Endothelial cell of umbilical vein (primary cell): ENCODE results near the gene TBC1D10B.
A peak's percentile ranks its signal among the peaks of the same experiment; 100 is the strongest.

Source experiments
- EZH2 ChIP-seq: IDR thresholded peaks from 2 replicates; pipeline ENCODE4 v1.6.1; 2012; ENCODE audit warnings: borderline replicate concordance, low read depth, mild to moderate bottlenecking, moderate library complexity, low read length, inconsistent platforms; ENCODE audit not compliant: severe bottlenecking
- POLR2A ChIP-seq: IDR thresholded peaks from 2 replicates; pipeline ENCODE4 v1.6.1; 2012; ENCODE audit warnings: low read depth, mild to moderate bottlenecking, control low read depth, low read length
- TF ChIP-seq, protein P1 (sequence below): IDR thresholded peaks from 2 replicates; pipeline ENCODE4 v1.6.1; 2011; ENCODE audit not compliant: insufficient read depth, insufficient read length

DNA sequence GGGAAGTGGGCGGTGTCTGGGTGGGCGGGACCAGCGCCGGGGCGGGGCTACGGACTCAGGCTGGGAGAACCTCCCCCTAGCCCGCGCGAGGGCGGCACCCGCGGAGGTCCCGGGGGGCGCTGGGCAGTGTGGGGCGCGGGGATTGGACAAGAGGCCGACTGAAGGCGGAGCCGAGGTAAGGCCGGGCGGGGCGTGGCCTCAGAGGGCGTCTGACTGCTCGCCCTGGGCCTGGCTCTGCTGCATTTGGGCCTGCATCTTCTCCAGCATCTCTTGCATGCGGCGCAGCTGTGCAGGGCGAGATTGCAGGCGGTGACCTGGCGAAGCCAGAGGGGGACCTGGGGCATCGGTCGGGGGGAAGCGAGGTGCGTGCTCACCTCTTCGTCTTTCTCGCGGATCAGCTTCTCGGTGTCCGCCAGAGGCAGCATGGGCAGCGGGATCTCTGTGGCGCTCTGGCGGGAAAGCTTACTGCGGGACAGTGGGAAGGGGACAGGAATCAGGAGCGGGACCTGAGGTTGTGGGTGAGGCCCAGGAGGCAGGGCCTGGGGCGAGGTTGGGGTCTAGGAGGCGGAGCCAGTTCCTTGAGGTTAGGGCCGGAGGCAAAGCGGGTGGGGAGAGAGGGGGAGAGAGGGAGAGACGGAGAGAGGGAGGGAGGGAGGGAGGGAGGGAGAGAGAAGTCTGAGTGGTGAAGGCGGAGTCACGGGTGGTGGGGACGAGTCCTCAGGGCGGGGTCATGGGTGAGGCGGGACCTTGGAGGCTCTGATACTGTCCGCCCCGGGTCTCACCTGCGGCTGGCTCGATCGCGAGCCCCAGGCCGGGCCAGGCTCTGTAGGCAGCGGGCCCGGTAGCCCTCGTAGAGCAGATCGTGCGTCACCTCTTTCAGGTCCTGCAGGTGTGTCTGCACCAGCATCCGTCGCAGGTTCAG is 8.2 kb upstream of the TBC1D10B start:
- TF ChIP-seq, protein P1, sequence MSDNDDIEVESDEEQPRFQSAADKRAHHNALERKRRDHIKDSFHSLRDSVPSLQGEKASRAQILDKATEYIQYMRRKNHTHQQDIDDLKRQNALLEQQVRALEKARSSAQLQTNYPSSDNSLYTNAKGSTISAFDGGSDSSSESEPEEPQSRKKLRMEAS = no peak
- TF ChIP-seq EZH2 = no peak
- peak; percentile 82 for TF ChIP-seq POLR2A
